H1 (cell line): ENCODE data around the gene FOXL2. TPM values are rescaled to one million over a fixed set of nuclear protein-coding genes. Genes with fewer than 3 reads are reported as not detected.

Source experiments
- ATF3 ChIP-seq: IDR thresholded peaks from 2 replicates; pipeline ENCODE4 v1.6.1; 2011; ENCODE audit warnings: low read depth, mild to moderate bottlenecking, low read length; ENCODE audit not compliant: insufficient read depth
- BACH1 ChIP-seq: IDR thresholded peaks from 2 replicates; pipeline ENCODE4 v1.6.1; 2012; ENCODE audit warnings: low read length, improper control_type of control experiment
- CBX5 ChIP-seq: fragments of 300-800, 300-1000 bp; sonication (generic); IDR thresholded peaks from 2 replicates; pipeline ENCODE4 v1.7.1; 2016; ENCODE audit warnings: antibody characterized with exemption, low read length, low read depth
- KDM5A ChIP-seq: fragments of 200-600 bp; IDR thresholded peaks from 2 replicates; pipeline ENCODE4 v1.7.1; 2012; ENCODE audit warnings: mild to moderate bottlenecking, low read length, inconsistent platforms, mixed read lengths
- PHF8 ChIP-seq: fragments of 200-600 bp; sonication (generic); conservative IDR thresholded peaks from 2 replicates; pipeline ENCODE4 v1.7.1; 2012; ENCODE audit warnings: low read depth, mild to moderate bottlenecking, inconsistent platforms, low read length, moderate library complexity
- RBBP5 ChIP-seq: IDR thresholded peaks from 2 replicates; pipeline ENCODE4 v1.7.1; 2012; ENCODE audit warnings: low read depth, mild to moderate bottlenecking, inconsistent platforms, low read length, moderate library complexity, borderline replicate concordance
- SAP30 ChIP-seq: fragments of 300-600 bp; sonication (generic); IDR thresholded peaks from 2 replicates; pipeline ENCODE4 v1.7.1; 2012; ENCODE audit warnings: low read length, moderate library complexity, mild to moderate bottlenecking, inconsistent platforms; ENCODE audit not compliant: insufficient read depth, insufficient replicate concordance
- SIN3A ChIP-seq, 2 experiments: IDR thresholded peaks in 1 of 2; conservative IDR thresholded peaks in 1 of 2; 2 replicates each; pipeline ENCODE4 v1.6.1; 2011 to 2012; ENCODE audit warnings: low read length in 2 of 2, improper control_type of control experiment in 1 of 2, low read depth in 1 of 2, mild to moderate bottlenecking in 1 of 2
- SIX5 ChIP-seq: IDR thresholded peaks from 2 replicates; pipeline ENCODE4 v1.6.1; 2011; ENCODE audit warnings: mild to moderate bottlenecking, low read depth, low read length
- SP1 ChIP-seq: IDR thresholded peaks from 2 replicates; pipeline ENCODE4 v1.6.1; 2011; ENCODE audit warnings: low read depth, low read length
- TAF7 ChIP-seq: optimal IDR thresholded peaks from 2 replicates; pipeline ENCODE3; 2011; ENCODE audit warnings: low read depth, mild to moderate bottlenecking, inconsistent platforms, low read length, moderate library complexity, borderline replicate concordance
- TBP ChIP-seq: IDR thresholded peaks from 2 replicates; pipeline ENCODE4 v1.6.1; 2011; ENCODE audit warnings: low read depth, low read length, improper control_type of control experiment
- YY1 ChIP-seq: IDR thresholded peaks from 2 replicates; pipeline ENCODE4 v1.6.1; 2011; ENCODE audit warnings: low read depth, mild to moderate bottlenecking, low read length
- polyA plus RNA-seq, 7 experiments: library from polyadenylated mRNA; depleted of rRNA in 3 of 7; stranded (reverse) in 5 of 7; unstranded in 2 of 7; fragments of >200 nt in 5 of 7; fragments of 200-250 nt in 2 of 7; gene quantifications; 1 replicate in 5 of 7; 2 replicates in 1 of 7; 4 replicates in 1 of 7; pipeline versions ENCODE4 v1.2.1 to v1.2.3, GENCODE V29; 2011 to 2013; ENCODE audit warnings: missing spikeins in 2 of 7, mixed read lengths in 2 of 7
- total RNA-seq: library from RNA; stranded (reverse); fragmentation: NEBNext Ultra II Directional; extraction: Animal tissue kit (Norgen Biotek cat#: 25700); gene quantifications from 2 replicates; pipeline ENCODE4 v1.2.1, GENCODE V29; 2021

FOXL2 gene
- total and polyA plus RNA-seq, 2 of the 8 experiments (the other 6 are each of a cell fraction or from before 2014, with no cell fraction given) = 0.59 to 2.4 TPM

GRCh38 chr3:138935863-138936740, 10.8 kb downstream of the FOXL2 start (continued):
- TF ChIP-seq TAF7 = peak; percentile 51
- TF ChIP-seq RBBP5 = no peak
- no peak for TF ChIP-seq SIN3A (conservative IDR thresholded peaks at IDR 0.05 in 1 of 2, IDR thresholded peaks at IDR 0.05 in 1 of 2; ENCODE audit: low read depth in 1 of 2, low read length in 2 of 2)
- no peak for TF ChIP-seq KDM5A
- peak; percentile 28; the same call in 1 of the 2 replicates for TF ChIP-seq TBP
- peak; percentile 41; the same call in 1 of the 2 replicates for TF ChIP-seq PHF8
- TF ChIP-seq ATF3 = 0 out of 2 replicates have a peak, but pooled peaks have one; percentile 55
- no peak for TF ChIP-seq CBX5
- TF ChIP-seq BACH1 = no peak
- TF ChIP-seq SP1 = no peak
- TF ChIP-seq SAP30 = no peak
- TF ChIP-seq YY1 = no peak
- no peak for TF ChIP-seq SIX5
